H1 (cell line): ENCODE data around the gene UTP3.
"Not testable (repeated sequence)": the region's sequence is repeated elsewhere in the genome, so short reads cannot be mapped to it uniquely, and the experiment has no call there.

Source experiments
- CBX8 ChIP-seq: fragments of 300-800, 300-1000 bp; sonication (generic); IDR thresholded peaks from 2 replicates; pipeline ENCODE4 v1.7.1; 2016; ENCODE audit warnings: low read depth, low read length, borderline replicate concordance
- CHD2 ChIP-seq: IDR thresholded peaks from 2 replicates; pipeline ENCODE4 v1.6.1; 2012; ENCODE audit warnings: low read length, improper control_type of control experiment
- CTCF ChIP-seq, 3 experiments: IDR thresholded peaks; 1 replicate in 2 of 3; 2 replicates in 1 of 3; pipeline versions ENCODE4 v1.5.1 to v1.6.1; 2011; ENCODE audit warnings: low read length in 3 of 3, mild to moderate bottlenecking in 3 of 3, inconsistent platforms in 2 of 3, low read depth in 1 of 3, moderate library complexity in 1 of 3; ENCODE audit not compliant: insufficient read depth in 1 of 3; ENCODE audit errors: control extremely low read depth in 1 of 3
- EP300 ChIP-seq, 2 experiments: IDR thresholded peaks; 1 replicate in 1 of 2; 2 replicates in 1 of 2; pipeline ENCODE4 v1.6.1; 2011 to 2012; ENCODE audit warnings: low read depth in 2 of 2, low read length in 2 of 2, mild to moderate bottlenecking in 2 of 2, borderline replicate concordance in 1 of 2, inconsistent platforms in 1 of 2, moderate library complexity in 1 of 2
- EZH2 ChIP-seq: fragments of 200-600 bp; sonication (generic); IDR thresholded peaks from 2 replicates; pipeline ENCODE4 v1.7.1; 2012; ENCODE audit warnings: low read depth, mild to moderate bottlenecking, moderate library complexity, low read length, inconsistent platforms; ENCODE audit not compliant: severe bottlenecking
- GABPA ChIP-seq: IDR thresholded peaks from 2 replicates; pipeline ENCODE4 v1.6.1; 2011; ENCODE audit warnings: mild to moderate bottlenecking, low read length, moderate library complexity, borderline replicate concordance; ENCODE audit not compliant: insufficient read depth
- HDAC6 ChIP-seq: IDR thresholded peaks from one replicate; pipeline ENCODE4 v1.7.1; 2012; ENCODE audit warnings: low read depth, mild to moderate bottlenecking, inconsistent platforms, low read length, moderate library complexity
- JUN ChIP-seq: IDR thresholded peaks from 2 replicates; pipeline ENCODE4 v1.6.1; 2011; ENCODE audit warnings: low read depth, mild to moderate bottlenecking, improper control_type of control experiment, low read length
- POLR2A ChIP-seq, 2 experiments: IDR thresholded peaks; 1 replicate in 1 of 2; 2 replicates in 1 of 2; pipeline ENCODE4 v1.6.1; 2011; ENCODE audit warnings: low read depth in 2 of 2, low read length in 2 of 2, mild to moderate bottlenecking in 2 of 2; ENCODE audit errors: control extremely low read depth in 1 of 2
- POLR2AphosphoS5 ChIP-seq: IDR thresholded peaks from 2 replicates; pipeline ENCODE4 v1.6.1; 2011; ENCODE audit warnings: low read depth, low read length
- RAD21 ChIP-seq, 2 experiments: IDR thresholded peaks in 1 of 2; conservative IDR thresholded peaks in 1 of 2; 2 replicates each; pipeline ENCODE4 v1.6.1; 2011; ENCODE audit warnings: low read depth in 2 of 2, low read length in 2 of 2, improper control_type of control experiment in 1 of 2, inconsistent platforms in 1 of 2, mild to moderate bottlenecking in 1 of 2, moderate library complexity in 1 of 2
- RBBP5 ChIP-seq: IDR thresholded peaks from 2 replicates; pipeline ENCODE4 v1.7.1; 2012; ENCODE audit warnings: low read depth, mild to moderate bottlenecking, inconsistent platforms, low read length, moderate library complexity, borderline replicate concordance
- SAP30 ChIP-seq: fragments of 300-600 bp; sonication (generic); IDR thresholded peaks from 2 replicates; pipeline ENCODE4 v1.7.1; 2012; ENCODE audit warnings: low read length, moderate library complexity, mild to moderate bottlenecking, inconsistent platforms; ENCODE audit not compliant: insufficient read depth, insufficient replicate concordance
- YY1 ChIP-seq: IDR thresholded peaks from 2 replicates; pipeline ENCODE4 v1.6.1; 2011; ENCODE audit warnings: low read depth, mild to moderate bottlenecking, low read length

- TF ChIP-seq GABPA; CTCF (IDR thresholded peaks at IDR 0.05; ENCODE audit: control extremely low read depth in 1 of 3, insufficient read depth in 1 of 3, low read depth in 1 of 3, low read length in 3 of 3); CHD2; POLR2AphosphoS5; RAD21 (IDR thresholded peaks at IDR 0.05 in 1 of 2, conservative IDR thresholded peaks at IDR 0.05 in 1 of 2; ENCODE audit: low read depth in 2 of 2, low read length in 2 of 2); RBBP5; SAP30; EZH2; POLR2A (IDR thresholded peaks at IDR 0.05; ENCODE audit: control extremely low read depth in 1 of 2, low read depth in 2 of 2, low read length in 2 of 2); EP300 (IDR thresholded peaks at IDR 0.05; ENCODE audit: borderline replicate concordance in 1 of 2, low read depth in 2 of 2, low read length in 2 of 2); HDAC6; CBX8; JUN; YY1: not testable (repeated sequence)
Observed at GRCh38 chr4:70726515-70726914, 38.2 kb downstream of the UTP3 start.
